Iris pigment epithelial cell (primary cell): ENCODE results near the gene GLI3.

Experiments
- DNase-seq: peaks from one replicate; pipeline ENCODE4 v3.0.0-alpha.2; 2011; ENCODE audit warnings: low read depth

GLI3 gene

GRCh38 chr7:42081671-42082070, 155.3 kb downstream of the GLI3 start:
- DNase-seq, result no peak

GRCh38 chr7:42080841-42081586, 156.0 kb downstream of the GLI3 start:
- DNase-seq, result no peak

- DNase-seq, result no peak
These were observed 159.5 kb downstream of the GLI3 start for GRCh38 chr7:42077271-42078135.

GRCh38 chr7:42076870-42077269, 160.1 kb downstream of the GLI3 start:
- DNase-seq, result no peak

- DNase-seq, result no peak
These were observed 161.6 kb downstream of the GLI3 start for GRCh38 chr7:42075418-42075817.

GRCh38 chr7:42074076-42074475, 162.9 kb downstream of the GLI3 start:
- DNase-seq, result no peak

- peak; percentile 91 for DNase-seq
These were observed 165.4 kb downstream of the GLI3 start for GRCh38 chr7:42071372-42072261.

GRCh38 chr7:42070068-42070467, 166.9 kb downstream of the GLI3 start:
- DNase-seq, result peak; percentile 92

- DNase-seq, result no peak
These were observed 167.4 kb downstream of the GLI3 start for GRCh38 chr7:42069590-42069989.

GRCh38 chr7:42068554-42069280, 168.3 kb downstream of the GLI3 start:
- DNase-seq, result no peak

GRCh38 chr7:42065942-42066341, 171.1 kb downstream of the GLI3 start:
- peak; percentile 83 for DNase-seq

- DNase-seq, result no peak
These were observed 172.0 kb downstream of the GLI3 start for GRCh38 chr7:42065015-42065414.

- DNase-seq, result no peak
These were observed 172.5 kb downstream of the GLI3 start for GRCh38 chr7:42064534-42064933.

- no peak for DNase-seq
These were observed 177.7 kb downstream of the GLI3 start for GRCh38 chr7:42059275-42059674.

GRCh38 chr7:42057331-42057730, 179.7 kb downstream of the GLI3 start:
- no peak for DNase-seq

- peak; percentile 49 for DNase-seq
These were observed 181.8 kb downstream of the GLI3 start for GRCh38 chr7:42055171-42055570.

- peak; percentile 49 for DNase-seq
These were observed 183.2 kb downstream of the GLI3 start for GRCh38 chr7:42053834-42054233.

- no peak for DNase-seq
These were observed 187.2 kb downstream of the GLI3 start for GRCh38 chr7:42049761-42050160.

- peak; percentile 45 for DNase-seq
These were observed 190.5 kb downstream of the GLI3 start for GRCh38 chr7:42046483-42046882.

- DNase-seq, result no peak
These were observed 191.0 kb downstream of the GLI3 start for GRCh38 chr7:42045961-42046360.

- no peak for DNase-seq
These were observed 197.1 kb downstream of the GLI3 start for GRCh38 chr7:42039921-42040320.

GRCh38 chr7:42035210-42035609, 201.8 kb downstream of the GLI3 start:
- no peak for DNase-seq
